CD4-positive, alpha-beta T cell (primary cell): ENCODE results near the gene PHTF2. TPM values are rescaled to one million over a fixed set of nuclear protein-coding genes. Genes with fewer than 3 reads are reported as not detected.

ENCODE experiments used
- ATAC-seq: fragments of 200-7000 bp; cut with Tn5 transposase; one replicate; pipeline ENCODE4 v1.10.0; 2022; ENCODE audit warnings: mild to moderate bottlenecking; ENCODE audit not compliant: poor library complexity
- CTCF ChIA-PET: fragments of 350-600 bp; sonication (Branson Sonifier 250); formaldehyde crosslinking; loops from one replicate; lab custom pipeline; 2021; ENCODE audit warnings: antibody characterized with exemption, inconsistent platforms; lab: Charles Lee
- POLR2A ChIA-PET: fragments of 350-600 bp; sonication (Branson Sonifier 250); formaldehyde crosslinking; loops from one replicate; lab custom pipeline; 2021; ENCODE audit warnings: antibody characterized with exemption, inconsistent platforms; lab: Charles Lee
- DNase-seq, 14 experiments: peaks; one replicate each; pipeline ENCODE4 v3.0.0-alpha.2; 2013 to 2020; ENCODE audit warnings: mixed read lengths in 2 of 14
- H3K27ac ChIP-seq, 2 donors: one replicate each; pipeline versions ENCODE4 v1.5.1 to v1.7.0; 2013; ENCODE audit warnings: low read length in 2 of 2, low read depth in 1 of 2, mild to moderate bottlenecking in 1 of 2
- H3K27me3 ChIP-seq, 2 experiments: 1 replicate in 1 of 2; 2 replicates in 1 of 2; pipeline versions ENCODE4 v1.6.1 to v1.7.0; 2013; ENCODE audit warnings: low read length in 2 of 2, control low read depth in 1 of 2, mild to moderate bottlenecking in 1 of 2, moderate library complexity in 1 of 2; ENCODE audit not compliant: insufficient read depth in 2 of 2, control insufficient read depth in 1 of 2
- H3K36me3 ChIP-seq: one replicate; pipeline ENCODE4 v1.6.1; 2013; ENCODE audit warnings: low read length, control low read depth; ENCODE audit not compliant: insufficient read depth
- H3K4me1 ChIP-seq: one replicate; pipeline ENCODE4 v1.6.1; 2013; ENCODE audit warnings: low read length, control low read depth; ENCODE audit not compliant: insufficient read depth
- H3K4me3 ChIP-seq: one replicate; pipeline ENCODE4 v1.5.1; 2013; ENCODE audit warnings: mild to moderate bottlenecking, low read length, moderate library complexity
- H3K9me3 ChIP-seq, 2 experiments: 1 replicate in 1 of 2; 2 replicates in 1 of 2; pipeline versions ENCODE4 v1.6.1 to v1.7.0; 2013; ENCODE audit warnings: low read length in 2 of 2, mild to moderate bottlenecking in 2 of 2, control low read depth in 1 of 2, moderate library complexity in 1 of 2; ENCODE audit not compliant: control insufficient read depth in 1 of 2, insufficient read depth in 1 of 2
- H3K27ac Mint-ChIP-seq: one replicate; pipeline ENCODE4 v1.8.0; 2020; ENCODE audit warnings: mixed read lengths
- H3K27me3 Mint-ChIP-seq: one replicate; pipeline ENCODE4 v1.8.0; 2021; ENCODE audit warnings: mixed read lengths
- H3K36me3 Mint-ChIP-seq: one replicate; pipeline ENCODE4 v1.8.0; 2021; ENCODE audit warnings: low read depth, mixed read lengths
- H3K4me1 Mint-ChIP-seq: one replicate; pipeline ENCODE4 v1.8.0; 2021; ENCODE audit warnings: low read depth, mixed read lengths
- H3K4me3 Mint-ChIP-seq: one replicate; pipeline ENCODE4 v1.8.0; 2020; ENCODE audit warnings: mild to moderate bottlenecking, mixed read lengths
- H3K9me3 Mint-ChIP-seq: one replicate; pipeline ENCODE4 v1.8.0; 2020; ENCODE audit warnings: mixed read lengths
- CTCF ChIP-seq: fragments of 200-600 bp; IDR thresholded peaks from one replicate; pipeline ENCODE4 v1.8.0; 2022; ENCODE audit warnings: antibody characterized with exemption, mild to moderate bottlenecking
- intact Hi-C, 2 experiments: fragments of 100-400 bp; cut with DNase I in 1 of 2; cut with micrococcal nuclease in 1 of 2; formaldehyde crosslinking; loops; one replicate each; pipeline versions ENCODE4 v1.15.1 to v1.9.0; 2023 to 2025; cut with DNase I, micrococcal nuclease
- total RNA-seq, 174 experiments: library from RNA in 2 of 174; stranded (reverse) in 2 of 174; gene quantifications; one replicate each; pipeline ENCODE4 v1.2.3 and lab custom pipeline; 2021 to 2026

Gene PHTF2
- total RNA-seq, 2 experiments from 2014 or later, result 22.6 to 23.5 TPM

- intact Hi-C loops, result no loop called here
- CTCF ChIA-PET, result interaction anchor here (1.2 kb wide), 1 partner anchor 128 kb away, joined by 3 read pairs; no protein-coding TSS in a partner anchor
- no peak for ATAC-seq
Measured at GRCh38 chr7:77888998-77889397, 90.4 kb downstream of the PHTF2 start.

GRCh38 chr7:77893813-77894212 is 95.2 kb downstream of the PHTF2 start:
- H3K4me1 Mint-ChIP-seq, result peaks cover 16% of the 10 kb centered on the region
- H3K36me3 ChIP-seq, result no peaks in the 10 kb centered on the region
- TF ChIP-seq CTCF, result no peak
- H3K27me3 Mint-ChIP-seq, result no peaks in the 10 kb centered on the region
- ATAC-seq (no peak), DNase-seq (no peak)
- no peaks in the 10 kb centered on the region for H3K9me3 ChIP-seq
- no peaks in the 10 kb centered on the region for H3K4me1 ChIP-seq
- H3K4me3 Mint-ChIP-seq, result no peak overlapping the region
- ChIA-PET CTCF (no interaction called here), POLR2A (no interaction called here)
- H3K27me3 ChIP-seq, result no peaks in the 10 kb centered on the region
- no peak overlapping the region for H3K27ac Mint-ChIP-seq
- peaks cover 8% of the 10 kb centered on the region for H3K36me3 Mint-ChIP-seq
- no peak overlapping the region for H3K27ac ChIP-seq
- intact Hi-C loops, result no loop called here
- H3K4me3 ChIP-seq, result no peak overlapping the region
- H3K9me3 Mint-ChIP-seq, result no peaks in the 10 kb centered on the region

More at GRCh38 chr7:77888998-77889397, 90.4 kb downstream of the PHTF2 start:
- no peaks in the 10 kb centered on the region for H3K27me3 ChIP-seq
- POLR2A ChIA-PET, result no interaction called here
- Mint-ChIP-seq H3K27me3 (no peaks in the 10 kb centered on the region), H3K9me3 (no peaks in the 10 kb centered on the region), H3K36me3 (peaks cover 8% of the 10 kb centered on the region), H3K4me3 (no peak overlapping the region), H3K27ac (no peak overlapping the region), H3K4me1 (peaks cover 39% of the 10 kb centered on the region)
- no peaks in the 10 kb centered on the region for H3K36me3 ChIP-seq
- TF ChIP-seq CTCF, result no peak
- no peak overlapping the region for H3K27ac ChIP-seq
- H3K4me3 ChIP-seq, result no peak overlapping the region
- DNase-seq, result no peak
- H3K9me3 ChIP-seq, result no peaks in the 10 kb centered on the region
- no peaks in the 10 kb centered on the region for H3K4me1 ChIP-seq

- ChIA-PET CTCF (interaction anchor here (0.7 kb wide), 1 partner anchor 1783 kb away, joined by 3 read pairs; no protein-coding TSS in a partner anchor), POLR2A (no interaction called here)
- ATAC-seq (no peak), DNase-seq (no peak)
- no peaks in the 10 kb centered on the region for H3K9me3 Mint-ChIP-seq
- H3K4me3 Mint-ChIP-seq, result no peak overlapping the region
- Histone ChIP-seq H3K9me3 (no peaks in the 10 kb centered on the region), H3K27ac (no peak overlapping the region), H3K4me1 (no peaks in the 10 kb centered on the region), H3K27me3 (no peaks in the 10 kb centered on the region), H3K4me3 (no peak overlapping the region), H3K36me3 (no peaks in the 10 kb centered on the region)
- intact Hi-C loops, result no loop called here
- no peak overlapping the region for H3K27ac Mint-ChIP-seq
- no peak for TF ChIP-seq CTCF
- H3K36me3 Mint-ChIP-seq, result peaks cover 8% of the 10 kb centered on the region
- no peaks in the 10 kb centered on the region for H3K27me3 Mint-ChIP-seq
- peaks cover 16% of the 10 kb centered on the region for H3K4me1 Mint-ChIP-seq
Measured at GRCh38 chr7:77894574-77895091, 96.1 kb downstream of the PHTF2 start.
